ENCODE data around the gene HOXC9.
A peak's percentile ranks its signal among the peaks of the same experiment; 100 is the strongest.

The HOXC9 gene

DNA sequence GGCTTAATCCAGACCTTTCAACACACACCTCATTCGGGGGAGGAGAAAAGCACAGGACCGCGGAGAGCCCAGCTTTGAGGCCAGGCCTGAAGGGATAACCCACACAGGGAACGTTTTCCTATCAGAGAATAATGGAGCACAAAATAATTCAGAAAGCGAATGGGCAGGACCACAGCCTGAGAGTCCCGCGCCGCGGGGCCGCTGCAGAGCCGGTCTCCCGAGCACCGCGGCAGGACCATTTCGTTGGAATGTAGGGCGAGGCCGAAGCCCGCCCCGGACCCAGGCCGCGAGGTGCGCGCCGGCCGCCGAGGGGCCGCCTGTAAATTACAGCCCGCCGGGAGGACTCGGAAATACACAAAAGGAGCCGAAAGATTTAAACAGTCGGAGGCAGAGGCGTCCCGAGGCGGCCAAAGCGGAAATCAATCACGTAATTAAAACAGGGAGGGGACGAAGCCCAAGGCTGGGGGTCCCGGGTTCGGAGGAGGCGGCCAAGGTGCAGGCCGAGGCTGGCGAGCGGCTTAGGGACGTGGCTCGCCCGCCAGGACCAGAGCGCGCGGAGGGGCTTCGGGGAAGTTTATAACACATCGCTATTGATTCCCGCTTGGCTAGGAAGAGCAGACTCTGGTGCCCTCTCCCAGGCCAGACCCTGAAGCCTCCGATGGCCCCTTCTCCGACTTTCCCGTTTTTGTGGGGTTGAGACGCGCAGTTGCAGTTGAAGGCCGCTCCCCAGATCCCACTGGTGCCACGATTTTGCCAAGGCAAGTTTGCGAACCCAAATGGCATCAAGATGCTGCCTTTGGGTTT is 47.4 kb downstream of the HOXC9 start:
- H3K36me3 ChIP-seq (ENCODE audit: insufficient read depth, insufficient read length, low read length): no peaks in the 10 kb centered on the region
- H3K4me1 ChIP-seq (ENCODE audit: insufficient read depth, insufficient read length): peaks cover 15% of the 10 kb centered on the region
- no peak for DNase-seq (ENCODE audit: low read depth, low spot score)
- peaks cover 100% of the 10 kb centered on the region for H3K27me3 ChIP-seq (ENCODE audit: insufficient read depth, insufficient read length)
- peak overlapping the region; percentile 19 for H3K4me3 ChIP-seq (ENCODE audit: insufficient read length, low read depth)
- H3K9me3 ChIP-seq (ENCODE audit: insufficient read depth, low read length): no peaks in the 10 kb centered on the region
- TF ChIP-seq ZNF274 (IDR thresholded peaks at IDR 0.05; ENCODE audit: low read depth, low read length): no peak
- TF ChIP-seq SUZ12 (IDR thresholded peaks at IDR 0.05; ENCODE audit: extremely low read depth, insufficient read depth, insufficient read length): peak; percentile 100
- H3K9ac ChIP-seq (ENCODE audit: insufficient read length, low read depth): peak overlapping the region; percentile 37

DNA sequence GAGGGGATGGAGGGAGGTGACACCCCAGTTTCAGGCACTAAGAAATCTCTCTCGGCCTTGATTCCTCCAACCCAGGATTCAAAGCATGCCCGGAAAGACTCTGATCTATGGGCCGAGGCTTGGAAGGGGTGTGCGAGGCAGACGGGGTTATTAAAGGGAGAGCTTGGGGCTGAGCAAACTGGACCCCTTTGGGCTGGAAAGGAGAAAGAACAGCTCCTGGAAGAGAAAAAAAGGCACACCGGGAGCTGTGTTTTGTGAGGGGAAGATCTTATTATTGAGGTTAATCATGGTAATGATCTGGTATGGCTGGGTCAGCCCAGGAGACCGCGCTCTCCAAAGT is 48.0 kb downstream of the HOXC9 start:
- DNase-seq (ENCODE audit: low read depth, low spot score): no peak
- peaks cover 100% of the 10 kb centered on the region for H3K27me3 ChIP-seq (ENCODE audit: insufficient read depth, insufficient read length)

DNA sequence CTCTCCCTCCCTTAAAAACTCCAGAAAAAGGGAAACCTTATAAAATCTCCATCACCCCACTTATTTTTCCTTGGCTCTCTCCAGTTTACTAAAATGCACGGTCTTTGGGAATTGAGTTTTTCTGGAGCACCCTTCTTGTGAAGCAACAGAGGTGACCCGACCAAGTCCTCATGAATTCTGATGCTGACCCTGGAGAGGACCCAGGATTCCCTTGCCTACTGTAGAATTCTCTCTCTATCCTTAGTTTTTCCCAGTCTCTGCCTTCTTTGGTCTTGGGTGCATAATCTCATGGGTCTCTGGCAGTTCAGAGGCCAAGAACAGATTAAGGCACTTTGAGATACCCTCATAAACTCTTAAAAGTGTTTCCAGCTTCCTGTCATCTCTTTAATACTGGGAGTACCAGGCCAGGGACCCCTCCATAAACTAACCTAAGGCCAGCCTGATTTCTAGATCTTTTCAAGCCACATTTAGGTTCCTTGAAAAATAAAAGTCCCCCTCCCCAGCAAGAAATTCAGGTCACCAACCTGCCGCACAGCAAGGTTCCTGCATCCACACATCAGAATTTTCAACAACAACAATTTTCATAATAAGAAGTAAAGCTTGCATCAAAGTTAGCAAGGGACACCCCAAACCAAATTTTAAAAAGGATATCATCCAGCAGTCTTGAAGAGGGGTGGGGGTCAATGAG is 48.6 kb downstream of the HOXC9 start:
- H3K9me3 ChIP-seq (ENCODE audit: insufficient read depth, low read length): no peaks in the 10 kb centered on the region
- H3K4me1 ChIP-seq (ENCODE audit: insufficient read depth, insufficient read length): peaks cover 24% of the 10 kb centered on the region
- no peak for TF ChIP-seq ZNF274 (IDR thresholded peaks at IDR 0.05; ENCODE audit: low read depth, low read length)
- no peak for TF ChIP-seq SUZ12 (IDR thresholded peaks at IDR 0.05; ENCODE audit: extremely low read depth, insufficient read depth, insufficient read length)
- no peak for TF ChIP-seq YY1 (IDR thresholded peaks at IDR 0.05; ENCODE audit: insufficient read depth, insufficient read length)
- peaks cover 100% of the 10 kb centered on the region for H3K27me3 ChIP-seq (ENCODE audit: insufficient read depth, insufficient read length)
- no peak overlapping the region for H3K4me3 ChIP-seq (ENCODE audit: insufficient read length, low read depth)
- DNase-seq (ENCODE audit: low read depth, low spot score): no peak
- H3K9ac ChIP-seq (ENCODE audit: insufficient read length, low read depth): no peak overlapping the region
- H3K36me3 ChIP-seq (ENCODE audit: insufficient read depth, insufficient read length, low read length): no peaks in the 10 kb centered on the region

More for the DNA sequence above, 48.0 kb downstream of the HOXC9 start:
- Histone ChIP-seq H3K9ac (ENCODE audit: insufficient read length, low read depth) (no peak overlapping the region), H3K36me3 (ENCODE audit: insufficient read depth, insufficient read length, low read length) (no peaks in the 10 kb centered on the region), H3K4me3 (ENCODE audit: insufficient read length, low read depth) (no peak overlapping the region), H3K4me1 (ENCODE audit: insufficient read depth, insufficient read length) (peaks cover 20% of the 10 kb centered on the region), H3K9me3 (ENCODE audit: insufficient read depth, low read length) (no peaks in the 10 kb centered on the region)
- no peak for TF ChIP-seq ZNF274 (IDR thresholded peaks at IDR 0.05; ENCODE audit: low read depth, low read length)
- peak; percentile 59 for TF ChIP-seq SUZ12 (IDR thresholded peaks at IDR 0.05; ENCODE audit: extremely low read depth, insufficient read depth, insufficient read length)

GRCh38 chr12:54049108-54049507 is 49.1 kb downstream of the HOXC9 start:
- no peak for DNase-seq (ENCODE audit: low read depth, low spot score)
- no peaks in the 10 kb centered on the region for H3K9me3 ChIP-seq (ENCODE audit: insufficient read depth, low read length)
- H3K4me1 ChIP-seq (ENCODE audit: insufficient read depth, insufficient read length): peaks cover 24% of the 10 kb centered on the region
- TF ChIP-seq ZNF274 (IDR thresholded peaks at IDR 0.05; ENCODE audit: low read depth, low read length) (no peak), YY1 (IDR thresholded peaks at IDR 0.05; ENCODE audit: insufficient read depth, insufficient read length) (no peak)
- H3K9ac ChIP-seq (ENCODE audit: insufficient read length, low read depth): no peak overlapping the region
- no peak overlapping the region for H3K4me3 ChIP-seq (ENCODE audit: insufficient read length, low read depth)
- H3K27me3 ChIP-seq (ENCODE audit: insufficient read depth, insufficient read length): peaks cover 100% of the 10 kb centered on the region
- no peaks in the 10 kb centered on the region for H3K36me3 ChIP-seq (ENCODE audit: insufficient read depth, insufficient read length, low read length)

GRCh38 chr12:54050482-54050810 is 50.5 kb downstream of the HOXC9 start:
- DNase-seq (ENCODE audit: low read depth, low spot score): no peak
- TF ChIP-seq YY1 (IDR thresholded peaks at IDR 0.05; ENCODE audit: insufficient read depth, insufficient read length): no peak
- TF ChIP-seq SUZ12 (IDR thresholded peaks at IDR 0.05; ENCODE audit: extremely low read depth, insufficient read depth, insufficient read length): no peak
- no peak for TF ChIP-seq ZNF274 (IDR thresholded peaks at IDR 0.05; ENCODE audit: low read depth, low read length)
- no peak overlapping the region for H3K4me3 ChIP-seq (ENCODE audit: insufficient read length, low read depth)
- peaks cover 22% of the 10 kb centered on the region for H3K4me1 ChIP-seq (ENCODE audit: insufficient read depth, insufficient read length)
- peaks cover 99% of the 10 kb centered on the region for H3K27me3 ChIP-seq (ENCODE audit: insufficient read depth, insufficient read length)
- H3K9me3 ChIP-seq (ENCODE audit: insufficient read depth, low read length): no peaks in the 10 kb centered on the region
- H3K9ac ChIP-seq (ENCODE audit: insufficient read length, low read depth): no peak overlapping the region
- H3K36me3 ChIP-seq (ENCODE audit: insufficient read depth, insufficient read length, low read length): no peaks in the 10 kb centered on the region

DNA sequence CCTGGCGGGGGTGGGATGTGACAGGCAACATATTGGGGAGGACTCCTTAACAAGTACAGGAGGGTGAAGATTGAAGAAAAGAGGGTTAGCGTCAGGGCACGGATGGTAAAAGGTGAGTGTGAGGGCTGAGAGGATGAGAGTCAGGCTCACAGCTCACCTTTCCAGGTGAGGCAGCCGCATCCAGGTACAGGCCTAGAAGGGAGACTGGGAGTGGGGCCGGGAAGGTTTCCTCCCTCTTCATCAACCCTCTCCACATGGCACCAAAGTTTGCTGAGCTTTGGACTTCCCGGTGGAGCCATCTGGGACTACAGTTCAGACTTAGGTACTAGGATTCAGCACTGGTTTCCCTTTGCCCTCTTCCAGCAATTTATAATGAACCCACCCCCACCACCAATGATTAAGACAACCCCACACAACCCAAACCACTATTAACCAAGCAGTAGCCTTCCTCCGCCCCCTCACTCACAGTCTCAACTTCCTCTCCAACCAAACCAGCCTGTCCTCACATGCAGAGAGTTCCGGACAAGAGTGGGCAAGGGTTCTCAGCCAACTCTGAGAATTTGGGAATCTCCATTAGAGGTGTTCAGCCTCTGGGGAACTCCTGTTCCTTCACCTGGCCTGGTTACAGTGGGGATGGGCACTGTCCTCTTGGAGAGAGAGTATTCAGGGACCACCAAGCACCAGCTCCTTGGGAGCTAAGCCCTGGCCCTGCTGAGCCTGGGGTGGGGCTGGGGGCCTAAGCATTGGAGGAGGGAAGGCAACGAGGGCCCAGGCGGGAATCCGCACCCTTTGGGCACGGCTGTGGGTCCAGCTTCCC is 51.3 kb downstream of the HOXC9 start:
- peaks cover 22% of the 10 kb centered on the region for H3K4me1 ChIP-seq (ENCODE audit: insufficient read depth, insufficient read length)

GRCh38 chr12:54051874-54052437 is 52.0 kb downstream of the HOXC9 start:
- Histone ChIP-seq H3K9ac (ENCODE audit: insufficient read length, low read depth) (no peak overlapping the region), H3K4me1 (ENCODE audit: insufficient read depth, insufficient read length) (peaks cover 19% of the 10 kb centered on the region), H3K27me3 (ENCODE audit: insufficient read depth, insufficient read length) (peaks cover 99% of the 10 kb centered on the region), H3K9me3 (ENCODE audit: insufficient read depth, low read length) (no peaks in the 10 kb centered on the region), H3K36me3 (ENCODE audit: insufficient read depth, insufficient read length, low read length) (no peaks in the 10 kb centered on the region), H3K4me3 (ENCODE audit: insufficient read length, low read depth) (no peak overlapping the region)
- TF ChIP-seq SUZ12 (IDR thresholded peaks at IDR 0.05; ENCODE audit: extremely low read depth, insufficient read depth, insufficient read length): no peak
- TF ChIP-seq YY1 (IDR thresholded peaks at IDR 0.05; ENCODE audit: insufficient read depth, insufficient read length): no peak
- TF ChIP-seq ZNF274 (IDR thresholded peaks at IDR 0.05; ENCODE audit: low read depth, low read length): no peak
- no peak for DNase-seq (ENCODE audit: low read depth, low spot score)

More for the DNA sequence above, 51.3 kb downstream of the HOXC9 start:
- Histone ChIP-seq H3K9ac (ENCODE audit: insufficient read length, low read depth) (no peak overlapping the region), H3K27me3 (ENCODE audit: insufficient read depth, insufficient read length) (peaks cover 99% of the 10 kb centered on the region), H3K36me3 (ENCODE audit: insufficient read depth, insufficient read length, low read length) (no peaks in the 10 kb centered on the region), H3K4me3 (ENCODE audit: insufficient read length, low read depth) (no peak overlapping the region), H3K9me3 (ENCODE audit: insufficient read depth, low read length) (no peaks in the 10 kb centered on the region)
- no peak for DNase-seq (ENCODE audit: low read depth, low spot score)
- TF ChIP-seq SUZ12 (IDR thresholded peaks at IDR 0.05; ENCODE audit: extremely low read depth, insufficient read depth, insufficient read length) (peak; percentile 66), YY1 (IDR thresholded peaks at IDR 0.05; ENCODE audit: insufficient read depth, insufficient read length) (no peak)
